Ramos (cell line): ENCODE data around the gene CAVIN1.
"Not testable (repeated sequence)": the region's sequence is repeated elsewhere in the genome, so short reads cannot be mapped to it uniquely, and the experiment has no call there.

Experiments
- in situ Hi-C: fragments of 300-500 bp; cut with MboI; formaldehyde crosslinking; loops from one replicate; pipeline ENCODE4 v1.14.3; 2022; ENCODE audit warnings: low sequenced_read_pairs; ENCODE audit not compliant: unreplicated experiment

The CAVIN1 gene

DNA sequence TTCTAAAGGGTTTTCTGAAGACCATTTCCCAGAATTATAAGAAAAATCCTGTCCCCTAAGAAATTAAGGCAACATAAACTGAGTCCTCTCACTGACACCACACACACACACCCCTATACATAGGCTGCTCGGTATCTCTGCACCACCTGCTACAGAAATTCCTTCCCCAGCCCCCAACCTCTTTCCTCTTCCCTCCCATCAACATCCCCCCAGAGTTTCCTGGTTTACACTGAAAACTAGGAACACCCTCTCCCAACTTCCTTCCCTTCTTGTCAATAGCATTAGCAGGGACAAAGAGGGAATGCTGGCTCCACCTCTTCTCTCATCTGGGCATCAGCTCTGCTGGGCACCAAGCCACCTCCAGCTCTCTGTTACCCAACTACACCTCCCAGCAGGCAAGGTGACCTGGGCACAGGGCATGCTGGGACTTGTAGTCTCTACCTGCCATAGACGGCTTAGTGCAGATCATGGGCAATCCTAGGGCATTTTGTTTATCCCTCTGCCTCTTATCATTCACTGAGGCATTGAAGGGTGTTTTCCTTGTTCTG is 15.7 kb downstream of the CAVIN1 start:
- in situ Hi-C loops = no loop called here

- in situ Hi-C loops = no loop called here
These were observed 16.3 kb downstream of the CAVIN1 start for GRCh38 chr17:42406615-42407288.

GRCh38 chr17:42405963-42406495 is 17.0 kb downstream of the CAVIN1 start:
- in situ Hi-C loops = no loop called here

DNA sequence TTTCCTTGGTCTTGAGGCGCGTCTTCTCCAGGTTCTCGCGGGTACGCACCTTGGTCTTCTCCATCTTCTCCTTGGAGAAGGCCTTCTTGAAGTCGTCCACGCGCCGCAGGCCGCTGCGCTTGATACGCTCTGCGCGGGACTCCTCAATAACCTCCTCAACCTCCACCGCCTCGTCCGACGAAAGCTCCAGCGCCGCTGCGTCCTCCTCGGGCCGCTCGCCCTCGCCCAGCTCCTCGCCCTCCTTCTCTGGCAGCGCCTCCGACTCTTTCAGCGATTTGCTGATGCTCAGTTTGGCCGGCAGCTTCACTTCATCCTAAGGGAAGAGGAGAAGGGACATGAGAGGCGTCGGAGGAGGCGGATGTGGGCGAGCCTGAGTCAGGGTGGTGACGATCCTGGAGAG is 18.0 kb downstream of the CAVIN1 start:
- in situ Hi-C loops = no loop called here

GRCh38 chr17:42404326-42405055 is 18.6 kb downstream of the CAVIN1 start:
- in situ Hi-C loops = loop anchor here (5.0 kb wide), 1 partner anchor 82 kb away; no protein-coding TSS in a partner anchor

DNA sequence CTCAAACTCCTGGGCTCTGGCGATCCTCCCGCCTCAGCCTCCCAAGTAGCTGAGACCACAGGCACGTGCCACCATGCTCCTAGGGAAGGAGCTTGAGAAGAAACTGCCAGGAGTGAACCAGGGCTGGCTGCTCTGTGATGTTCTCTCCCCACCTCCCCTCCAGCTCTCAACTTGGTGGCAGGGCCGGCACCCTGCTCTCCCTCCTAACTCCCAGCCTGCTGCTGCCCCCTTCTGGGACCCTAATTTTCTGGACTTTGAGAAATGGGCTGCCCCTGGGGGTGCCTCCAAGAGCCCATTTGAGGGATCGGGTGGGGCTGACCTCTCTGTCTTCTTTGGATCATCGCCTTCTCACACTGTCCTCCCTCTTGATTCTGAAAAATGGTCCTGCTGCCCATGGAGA is 19.9 kb downstream of the CAVIN1 start:
- in situ Hi-C loops = loop anchor here (5.0 kb wide), 1 partner anchor 81 kb away; no protein-coding TSS in a partner anchor

DNA sequence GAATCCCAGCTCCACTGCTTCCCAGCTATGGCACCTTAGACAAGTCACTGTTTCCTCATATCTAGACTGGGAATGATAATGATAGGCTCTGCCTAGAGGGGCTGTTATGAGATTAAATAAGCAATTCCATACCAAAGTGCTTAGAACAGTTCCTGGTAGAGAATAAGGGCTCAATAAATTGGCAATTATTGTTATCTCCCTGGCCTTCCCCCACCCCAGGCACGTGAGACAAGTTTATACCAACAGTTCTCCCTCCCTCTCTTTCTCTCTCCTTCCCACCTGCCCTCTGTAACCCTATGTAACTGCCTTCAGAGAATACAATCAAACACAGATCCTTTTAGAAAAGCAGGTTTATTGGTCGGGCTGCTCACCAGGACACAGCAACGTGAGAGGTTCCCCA is 20.9 kb downstream of the CAVIN1 start:
- in situ Hi-C loops = loop anchor here (5.0 kb wide), 1 partner anchor 80 kb away; no protein-coding TSS in a partner anchor

GRCh38 chr17:42400844-42401375 is 22.1 kb downstream of the CAVIN1 start:
- in situ Hi-C loops = loop anchor here (5.0 kb wide), 1 partner anchor 79 kb away; no protein-coding TSS in a partner anchor

DNA sequence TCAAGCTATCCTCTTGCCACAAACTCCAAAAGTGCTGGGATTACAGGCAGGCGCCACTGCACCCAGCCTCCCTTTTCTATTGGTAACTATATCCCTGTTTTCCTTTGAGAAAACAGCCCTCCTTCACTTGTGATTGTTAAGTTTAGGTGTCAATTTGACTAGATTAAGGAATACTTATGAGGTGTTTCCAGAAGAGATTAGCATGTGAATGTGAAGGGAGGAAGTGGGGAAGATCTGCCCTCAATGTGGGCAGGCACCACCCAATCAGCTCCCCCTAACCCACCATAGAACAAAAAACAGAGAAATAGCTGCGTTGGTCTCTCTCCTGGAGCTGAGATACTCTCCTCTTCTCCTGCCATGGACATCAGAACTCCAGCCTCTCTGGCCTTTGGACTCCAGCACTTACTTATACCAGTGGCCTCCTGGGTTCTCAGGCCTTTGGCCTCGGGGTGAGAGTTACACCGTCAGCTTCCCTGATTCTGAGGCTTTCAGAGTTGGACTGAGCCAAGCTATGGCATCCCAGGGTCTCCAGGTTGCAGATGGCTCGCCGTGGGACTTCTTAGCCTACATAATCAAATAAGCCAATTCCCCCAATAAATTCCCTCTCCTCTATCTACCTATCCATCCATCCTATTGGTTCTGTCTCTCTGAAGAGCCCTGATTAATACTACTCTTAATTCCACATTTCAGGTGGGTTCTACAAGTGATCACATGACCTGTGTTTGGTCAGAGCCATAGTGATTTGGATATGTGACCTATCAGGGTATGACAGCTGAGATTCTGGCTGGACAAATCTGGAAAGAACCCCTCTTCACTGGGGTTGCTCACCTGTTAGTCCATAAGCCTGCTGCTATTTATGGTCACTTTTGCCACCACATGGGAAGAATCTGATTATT is 22.9 kb downstream of the CAVIN1 start:
- in situ Hi-C loops = loop anchor here (5.0 kb wide), 1 partner anchor 78 kb away; no protein-coding TSS in a partner anchor

- in situ Hi-C loops = no loop called here
These were observed 23.9 kb downstream of the CAVIN1 start for GRCh38 chr17:42399121-42399520.

- in situ Hi-C loops = not testable (repeated sequence)
These were observed 27.5 kb downstream of the CAVIN1 start for GRCh38 chr17:42395601-42396000.

GRCh38 chr17:42394838-42395237 is 28.2 kb downstream of the CAVIN1 start:
- in situ Hi-C loops = no loop called here

DNA sequence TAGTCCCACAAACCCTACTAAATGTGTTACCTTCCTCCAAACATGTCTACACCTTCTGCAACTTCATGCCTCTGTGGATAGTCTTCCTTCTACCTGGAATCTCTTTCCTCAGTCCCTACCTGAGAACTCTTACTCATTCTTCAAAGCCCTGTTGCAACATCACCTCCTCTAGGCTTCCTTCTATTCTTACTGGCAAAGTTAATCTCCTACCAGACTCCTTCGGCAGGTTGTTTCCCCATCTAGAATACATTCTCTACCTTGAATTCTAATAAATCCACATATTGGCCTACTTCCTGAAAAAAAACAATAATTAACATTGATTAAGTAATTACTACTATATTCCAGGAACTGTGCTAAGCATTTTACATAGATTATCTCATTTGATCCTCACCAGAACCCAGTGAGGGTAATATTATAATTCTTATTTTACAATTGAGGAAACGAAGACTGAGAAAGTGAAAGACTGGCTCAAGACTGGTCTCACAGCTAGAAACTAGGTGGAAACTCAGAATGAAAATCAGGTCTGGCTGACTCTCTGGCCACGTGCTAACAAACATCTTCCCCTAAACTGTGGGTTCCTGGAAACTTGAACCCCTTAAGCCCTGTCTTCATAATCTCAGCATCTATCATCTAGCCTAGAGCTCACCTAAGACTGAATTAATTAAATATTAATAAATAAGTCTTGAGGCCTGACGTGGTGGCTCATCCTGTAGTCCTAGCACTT is 30.2 kb downstream of the CAVIN1 start:
- in situ Hi-C loops = no loop called here

- in situ Hi-C loops = not testable (repeated sequence)
These were observed 31.6 kb downstream of the CAVIN1 start for GRCh38 chr17:42391439-42391838.

DNA sequence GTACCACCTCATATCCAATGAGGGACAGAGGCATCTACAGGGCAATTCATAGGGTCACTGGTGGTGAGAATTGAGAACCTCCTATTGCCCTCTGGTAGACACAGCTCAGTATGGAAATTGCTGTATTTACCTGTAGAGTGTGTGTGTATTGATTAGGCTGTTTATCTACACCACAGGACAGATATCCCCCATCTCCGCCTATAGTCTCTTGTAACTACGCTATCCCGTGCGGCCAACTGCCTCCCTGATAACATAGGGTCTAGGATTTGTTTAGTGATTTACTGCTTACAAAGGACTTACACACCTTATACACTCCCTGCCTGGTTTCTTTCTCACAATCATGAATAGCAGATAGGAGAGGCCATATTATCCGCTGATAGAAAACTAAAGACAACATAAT is 33.2 kb downstream of the CAVIN1 start:
- in situ Hi-C loops = no loop called here

GRCh38 chr17:42389135-42389417 is 34.0 kb downstream of the CAVIN1 start:
- in situ Hi-C loops = no loop called here

GRCh38 chr17:42388381-42389134 is 34.5 kb downstream of the CAVIN1 start, which contains the start of gene STAT3:
TSS of gene STAT3 (minus strand) at chr17:42388442. CDS start at chr17:42348516, 39,926 bp downstream.
- in situ Hi-C loops = no loop called here

GRCh38 chr17:42387661-42388380 is 35.2 kb downstream of the CAVIN1 start:
- in situ Hi-C loops = no loop called here
